ENCODE results near the gene COL1A1.

- TF ChIP-seq EGR1 (IDR thresholded peaks at IDR 0.05) (no peak), ZBTB7A (IDR thresholded peaks at IDR 0.05; ENCODE audit: low read depth) (no peak), TAF1 (IDR thresholded peaks at IDR 0.05; ENCODE audit: low read depth) (no peak)
Observed at GRCh38 chr17:50221864-50222545, 20.6 kb upstream of the COL1A1 start.
